Rectal smooth muscle tissue (tissue), 1 donor: ENCODE measurements around the gene LBX1.

Experiments
- H3K27ac ChIP-seq: one replicate; pipeline ENCODE4 v1.7.0; 2013; ENCODE audit warnings: low read depth, low read length, inconsistent platforms
- H3K27me3 ChIP-seq: one replicate; pipeline ENCODE4 v1.7.0; 2013; ENCODE audit warnings: low read length; ENCODE audit not compliant: control insufficient read depth, insufficient read depth
- H3K36me3 ChIP-seq: one replicate; pipeline ENCODE4 v1.7.0; 2013; ENCODE audit warnings: low read length; ENCODE audit not compliant: control insufficient read depth, insufficient read depth
- H3K4me1 ChIP-seq: one replicate; pipeline ENCODE4 v1.7.0; 2013; ENCODE audit warnings: low read length; ENCODE audit not compliant: control insufficient read depth, insufficient read depth
- H3K4me3 ChIP-seq: one replicate; pipeline ENCODE4 v1.7.0; 2013; ENCODE audit warnings: low read length
- H3K9ac ChIP-seq: one replicate; pipeline ENCODE4 v1.7.0; 2013; ENCODE audit warnings: low read length

Gene LBX1

DNA sequence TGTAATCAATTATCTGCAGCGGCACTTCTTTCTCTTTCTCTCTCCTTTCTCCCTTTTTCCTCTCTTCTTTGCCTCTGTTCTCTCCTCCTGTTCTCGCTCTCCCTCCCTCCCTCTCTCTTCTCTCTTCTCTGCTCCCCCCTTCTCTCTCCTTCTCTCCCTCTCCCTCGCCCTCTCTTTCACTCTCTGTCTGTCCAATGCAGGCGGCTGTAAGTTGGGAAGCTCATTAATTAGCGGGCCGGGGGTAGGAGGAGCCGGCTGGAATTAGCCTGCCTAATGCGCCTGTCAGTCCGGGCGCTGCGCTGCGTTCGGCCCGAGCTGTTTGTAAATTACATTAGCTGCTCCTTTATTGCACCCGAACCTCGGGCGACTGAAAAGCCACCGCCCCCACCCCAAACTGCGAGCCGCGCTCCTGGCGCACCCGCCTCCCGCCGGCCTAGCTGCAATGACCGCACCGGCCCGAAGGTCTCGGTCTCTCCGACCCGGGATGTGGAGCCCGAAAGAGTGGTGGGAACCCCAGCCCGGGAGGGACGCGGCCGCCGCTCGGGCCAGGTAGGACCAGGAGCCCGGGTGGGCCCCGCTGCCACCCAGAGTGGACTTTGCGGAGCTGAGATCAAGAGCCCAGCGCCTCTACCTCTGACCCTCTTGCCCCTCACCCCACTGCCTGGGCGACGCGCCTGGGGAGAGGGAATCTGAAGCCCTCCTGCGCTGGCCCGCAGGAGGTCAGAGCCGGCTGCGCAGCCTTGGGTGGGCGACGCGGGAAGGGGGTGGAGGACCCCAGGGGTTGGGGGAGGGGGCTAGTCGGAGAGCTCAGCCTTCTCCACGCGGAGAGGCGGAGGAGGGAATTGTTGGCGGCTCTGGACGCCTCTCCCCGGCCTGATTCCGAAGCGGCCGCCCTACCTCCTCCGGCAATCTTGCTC lies at the start of gene LBX1:
Gene LBX1 (minus strand): TSS at position 198 of the 917 bp plus-strand sequence. CDS start 648 bp downstream, outside the sequence.
- H3K36me3 ChIP-seq: no peaks in the 10 kb centered on the region
- H3K4me3 ChIP-seq: peak within 1 kb of the TSS; percentile 41
- H3K9ac ChIP-seq: no peak within 1 kb of the TSS
- peaks cover 79% of the 10 kb centered on the region for H3K27me3 ChIP-seq
- no peak within 1 kb of the TSS for H3K27ac ChIP-seq
- peaks cover 4% of the 10 kb centered on the region for H3K4me1 ChIP-seq

DNA sequence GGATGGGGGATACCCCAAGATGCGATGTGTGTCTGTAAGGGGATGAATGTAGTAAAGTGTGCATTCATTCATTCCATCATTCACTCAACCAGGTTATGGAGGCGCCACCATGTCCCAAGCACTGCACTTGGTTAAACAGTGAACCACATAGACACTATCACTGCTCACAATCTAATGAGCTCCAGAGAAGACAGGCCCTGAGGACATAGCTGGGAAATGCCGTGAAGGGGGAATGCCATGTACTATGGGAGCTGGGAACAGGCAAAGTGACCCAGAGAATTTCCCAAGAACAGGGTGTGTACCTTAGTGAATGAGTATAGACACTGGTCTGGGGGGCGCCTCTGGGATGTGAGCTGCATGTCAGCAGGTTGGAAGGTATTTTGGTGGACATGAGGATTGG lies 44.5 kb upstream of the LBX1 start:
- H3K36me3 ChIP-seq: no peaks in the 10 kb centered on the region
- no peak overlapping the region for H3K9ac ChIP-seq
- peaks cover 5% of the 10 kb centered on the region for H3K27me3 ChIP-seq
- H3K27ac ChIP-seq: no peak overlapping the region
- H3K4me3 ChIP-seq: no peak overlapping the region
- no peaks in the 10 kb centered on the region for H3K4me1 ChIP-seq

- H3K9ac ChIP-seq: no peak overlapping the region
- no peak overlapping the region for H3K27ac ChIP-seq
- H3K36me3 ChIP-seq: no peaks in the 10 kb centered on the region
Observed at GRCh38 chr10:101273330-101273729, 44.1 kb upstream of the LBX1 start.

DNA sequence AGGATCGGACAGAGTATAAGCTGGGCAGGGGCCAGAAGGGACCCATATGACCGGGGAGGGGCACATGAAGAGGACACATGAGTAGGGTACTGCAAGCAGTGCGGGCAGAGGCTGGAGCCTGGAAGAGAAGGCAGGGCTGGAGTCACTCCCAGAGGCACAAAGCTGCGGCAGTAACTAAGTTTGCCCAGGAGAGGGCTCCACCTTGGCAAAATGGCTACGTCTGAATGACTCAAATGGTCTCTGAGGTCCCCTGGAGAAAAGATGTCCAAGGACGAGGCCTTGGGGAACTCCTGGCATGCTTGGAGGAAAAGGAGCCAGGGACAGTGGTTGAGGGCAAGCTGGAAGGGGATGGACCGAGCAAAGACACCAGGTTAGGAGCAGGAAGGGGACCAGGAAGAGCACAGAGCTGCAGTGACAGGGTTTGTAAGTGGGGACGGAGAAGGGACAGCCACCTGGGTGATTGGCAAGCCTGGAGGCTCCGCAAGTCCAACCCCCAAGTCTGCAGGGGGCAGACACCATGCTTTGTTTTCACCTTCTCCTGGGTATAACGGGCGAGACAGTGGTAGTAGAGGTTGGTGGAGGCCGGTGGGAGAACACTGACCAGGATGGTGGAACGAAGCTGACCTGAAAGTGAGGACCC lies 43.1 kb upstream of the LBX1 start:
- Histone ChIP-seq H3K4me3 (no peak overlapping the region), H3K36me3 (no peaks in the 10 kb centered on the region), H3K9ac (no peak overlapping the region), H3K4me1 (no peaks in the 10 kb centered on the region), H3K27me3 (peaks cover 5% of the 10 kb centered on the region), H3K27ac (no peak overlapping the region)

More at GRCh38 chr10:101273330-101273729, 44.1 kb upstream of the LBX1 start:
- Histone ChIP-seq H3K4me1 (no peaks in the 10 kb centered on the region), H3K27me3 (peaks cover 5% of the 10 kb centered on the region), H3K4me3 (no peak overlapping the region)

DNA sequence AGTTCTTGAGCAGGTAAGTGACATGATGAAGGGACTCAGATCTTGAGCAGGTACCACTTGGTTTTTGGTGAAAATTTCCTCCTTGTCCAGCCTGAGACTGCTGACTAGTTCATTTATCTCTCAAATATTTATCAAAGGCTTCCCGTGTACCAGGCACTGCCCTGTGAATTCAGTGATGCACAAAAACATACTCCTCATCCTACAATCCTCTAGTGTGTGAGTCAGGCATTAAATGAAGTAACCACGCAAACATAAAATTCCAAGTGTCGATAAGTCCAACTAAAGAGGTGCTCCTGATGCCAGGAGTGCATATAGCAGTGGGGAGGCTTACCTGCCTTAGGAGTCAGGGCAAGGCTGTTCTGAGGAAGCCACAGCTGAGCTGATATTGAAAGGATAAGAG lies 41.5 kb upstream of the LBX1 start:
- Histone ChIP-seq H3K27me3 (peaks cover 5% of the 10 kb centered on the region), H3K4me3 (no peak overlapping the region)

GRCh38 chr10:101267776-101268175 lies 38.5 kb upstream of the LBX1 start:
- H3K9ac ChIP-seq: no peak overlapping the region
- peaks cover 5% of the 10 kb centered on the region for H3K27me3 ChIP-seq
- no peaks in the 10 kb centered on the region for H3K36me3 ChIP-seq
- no peak overlapping the region for H3K4me3 ChIP-seq
- no peak overlapping the region for H3K27ac ChIP-seq
- H3K4me1 ChIP-seq: no peaks in the 10 kb centered on the region

More for the DNA sequence above, 41.5 kb upstream of the LBX1 start:
- Histone ChIP-seq H3K27ac (no peak overlapping the region), H3K36me3 (no peaks in the 10 kb centered on the region), H3K9ac (no peak overlapping the region), H3K4me1 (no peaks in the 10 kb centered on the region)

DNA sequence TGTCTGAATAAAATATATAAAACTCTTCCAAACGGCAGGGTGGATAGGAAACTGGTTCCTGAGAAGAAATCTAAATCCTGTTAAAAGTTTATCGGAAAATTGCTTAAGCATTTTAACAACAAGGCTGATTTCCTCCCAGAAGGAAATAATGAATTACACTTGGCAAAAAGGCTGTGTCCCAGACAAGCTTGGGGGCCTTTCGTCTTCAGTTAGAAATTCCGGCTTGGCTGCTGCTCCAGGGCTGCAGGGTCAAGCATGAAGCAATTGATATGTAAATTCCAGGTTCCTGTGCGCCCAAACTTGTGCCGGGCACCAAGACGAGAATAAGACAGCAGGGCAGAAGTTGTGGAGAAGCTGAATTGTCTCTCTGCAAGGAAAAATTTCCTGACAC lies 38.0 kb upstream of the LBX1 start:
- Histone ChIP-seq H3K27ac (no peak overlapping the region), H3K36me3 (no peaks in the 10 kb centered on the region), H3K9ac (no peak overlapping the region), H3K4me3 (no peak overlapping the region), H3K4me1 (no peaks in the 10 kb centered on the region), H3K27me3 (peaks cover 3% of the 10 kb centered on the region)

GRCh38 chr10:101266381-101267289 lies 37.4 kb upstream of the LBX1 start:
- no peak overlapping the region for H3K9ac ChIP-seq
- H3K27me3 ChIP-seq: peaks cover 3% of the 10 kb centered on the region
- no peak overlapping the region for H3K27ac ChIP-seq
- no peaks in the 10 kb centered on the region for H3K4me1 ChIP-seq
- no peak overlapping the region for H3K4me3 ChIP-seq
- no peaks in the 10 kb centered on the region for H3K36me3 ChIP-seq

- H3K27me3 ChIP-seq: peaks cover 3% of the 10 kb centered on the region
- no peak overlapping the region for H3K27ac ChIP-seq
- H3K36me3 ChIP-seq: no peaks in the 10 kb centered on the region
- H3K9ac ChIP-seq: no peak overlapping the region
- H3K4me3 ChIP-seq: no peak overlapping the region
- H3K4me1 ChIP-seq: no peaks in the 10 kb centered on the region
Observed at GRCh38 chr10:101263150-101263752, 34.0 kb upstream of the LBX1 start.

- Histone ChIP-seq H3K27ac (no peak overlapping the region), H3K27me3 (peaks cover 3% of the 10 kb centered on the region), H3K4me1 (no peaks in the 10 kb centered on the region), H3K4me3 (no peak overlapping the region), H3K9ac (no peak overlapping the region), H3K36me3 (no peaks in the 10 kb centered on the region)
Observed at GRCh38 chr10:101262147-101262546, 32.9 kb upstream of the LBX1 start.

DNA sequence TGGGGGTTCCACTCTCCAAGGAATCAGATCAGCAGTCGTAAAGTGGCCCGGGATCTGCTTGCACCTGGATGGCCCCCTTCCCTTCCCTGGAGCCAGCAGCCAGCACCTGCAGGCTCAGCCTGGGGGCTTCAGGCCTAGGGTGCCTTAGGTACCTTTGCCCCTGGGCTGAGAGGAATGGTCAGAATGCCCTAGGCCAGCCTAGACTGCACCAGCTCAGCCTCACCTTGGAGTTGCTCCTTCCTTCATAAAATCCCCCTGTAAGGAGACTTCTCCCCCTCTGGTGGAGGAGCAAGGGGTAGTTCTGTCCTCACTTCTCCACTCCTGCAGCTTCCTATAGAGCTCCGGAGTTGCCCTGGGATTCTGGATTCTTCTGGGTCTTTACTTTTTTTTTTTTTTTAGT lies 32.4 kb upstream of the LBX1 start:
- no peaks in the 10 kb centered on the region for H3K36me3 ChIP-seq
- H3K4me1 ChIP-seq: no peaks in the 10 kb centered on the region
- no peak overlapping the region for H3K4me3 ChIP-seq
- peaks cover 3% of the 10 kb centered on the region for H3K27me3 ChIP-seq
- H3K9ac ChIP-seq: no peak overlapping the region
- H3K27ac ChIP-seq: no peak overlapping the region
